NCI-H187 (cell line): ENCODE measurements around the gene PARP9.
"Not testable (repeated sequence)": the region's sequence is repeated elsewhere in the genome, so short reads cannot be mapped to it uniquely, and the experiment has no call there.

Experiments used
- DNase-seq, 2 experiments: peaks; one replicate each; lab custom pipeline; 2025; lab: John Stamatoyannopoulos, UW

Gene PARP9

GRCh38 chr3:122576174-122576940 is 12.3 kb upstream of the PARP9 start:
- no peak for DNase-seq

GRCh38 chr3:122572940-122573412 is 8.9 kb upstream of the PARP9 start:
- DNase-seq, result no peak

GRCh38 chr3:122568755-122569154 is 4.7 kb upstream of the PARP9 start:
- no peak for DNase-seq

- DNase-seq, result not testable (repeated sequence)
Observed at GRCh38 chr3:122568131-122568530, 4.0 kb upstream of the PARP9 start.

- DNase-seq, result no peak
Observed at GRCh38 chr3:122563717-122564025, 429 bp downstream of the PARP9 start.

GRCh38 chr3:122562923-122563716 is 980 bp downstream of the PARP9 start:
- DNase-seq, result no peak

- DNase-seq, result peak in 1 of 2 experiments; percentile 2
Observed at GRCh38 chr3:122560680-122561079, 3.4 kb downstream of the PARP9 start.

- no peak for DNase-seq
Observed at GRCh38 chr3:122559906-122560305, 4.2 kb downstream of the PARP9 start.

GRCh38 chr3:122558605-122559004 is 5.5 kb downstream of the PARP9 start:
- no peak for DNase-seq

- DNase-seq, result no peak
Observed at GRCh38 chr3:122557356-122557755, 6.7 kb downstream of the PARP9 start.

GRCh38 chr3:122555275-122556071 is 8.6 kb downstream of the PARP9 start:
- no peak for DNase-seq

GRCh38 chr3:122553171-122553570 is 10.9 kb downstream of the PARP9 start:
- no peak for DNase-seq

GRCh38 chr3:122548619-122549018 is 15.5 kb downstream of the PARP9 start:
- DNase-seq, result no peak

- DNase-seq, result no peak
Observed at GRCh38 chr3:122548076-122548475, 16.0 kb downstream of the PARP9 start.

- DNase-seq, result no peak
Observed at GRCh38 chr3:122546151-122546550, 17.9 kb downstream of the PARP9 start.

- DNase-seq, result no peak
Observed at GRCh38 chr3:122538956-122539490, 25.1 kb downstream of the PARP9 start.

GRCh38 chr3:122536632-122537001 is 27.5 kb downstream of the PARP9 start:
- DNase-seq, result no peak

- no peak for DNase-seq
Observed at GRCh38 chr3:122535964-122536631, 28.0 kb downstream of the PARP9 start.

- no peak for DNase-seq
Observed at GRCh38 chr3:122533931-122534334, 30.2 kb downstream of the PARP9 start.

GRCh38 chr3:122533480-122533879 is 30.6 kb downstream of the PARP9 start:
- no peak for DNase-seq

GRCh38 chr3:122530164-122530563 is 33.9 kb downstream of the PARP9 start:
- DNase-seq, result no peak

GRCh38 chr3:122523317-122523716 is 40.8 kb downstream of the PARP9 start:
- DNase-seq, result no peak
